SK-N-SH treated with all-trans-retinoic acid at 6 μM for 48 hours (cell line): ENCODE data around the gene OR2Z1.
"Not testable (repeated sequence)": the region's sequence is repeated elsewhere in the genome, so short reads cannot be mapped to it uniquely, and the experiment has no call there.

Experiments used
- ARNTL ChIP-seq: fragments of 450-650 bp; formaldehyde crosslinking; IDR thresholded peaks from 2 replicates; pipeline ENCODE4 v1.5.0; 2020; ENCODE audit warnings: low read depth, mild to moderate bottlenecking, moderate library complexity, borderline replicate concordance
- BACH2 ChIP-seq: fragments of 250-450 bp; sonication (Bioruptor Pico); IDR thresholded peaks from 2 replicates; pipeline ENCODE4 v1.9.0; 2021; ENCODE audit warnings: mild to moderate bottlenecking, borderline replicate concordance
- CREB5 ChIP-seq: fragments of 250-450 bp; sonication (Bioruptor Pico); IDR thresholded peaks from 2 replicates; pipeline ENCODE4 v1.5.1; 2020; ENCODE audit warnings: low read depth, mild to moderate bottlenecking, moderate library complexity
- ISL1 ChIP-seq: fragments of 250-450 bp; sonication (Bioruptor Pico); IDR thresholded peaks from 2 replicates; pipeline ENCODE4 v2.1.2; 2022; ENCODE audit warnings: mild to moderate bottlenecking, moderate library complexity
- PATZ1 ChIP-seq: fragments of 250-450 bp; sonication (Bioruptor Pico); IDR thresholded peaks from 2 replicates; pipeline ENCODE4 v1.8.0; 2020; ENCODE audit warnings: mild to moderate bottlenecking, moderate library complexity, borderline replicate concordance
- POU6F1 ChIP-seq: fragments of 250-450 bp; sonication (Bioruptor Pico); IDR thresholded peaks from 2 replicates; pipeline ENCODE4 v1.8.0; 2021; ENCODE audit warnings: low read depth, mild to moderate bottlenecking, moderate library complexity, borderline replicate concordance
- RARB ChIP-seq: fragments of 250-450 bp; sonication (Bioruptor Pico); IDR thresholded peaks from 2 replicates; pipeline ENCODE4 v1.8.0; 2021; ENCODE audit warnings: mild to moderate bottlenecking, moderate library complexity
- SNAI2 ChIP-seq: fragments of 250-450 bp; sonication (Bioruptor Pico); IDR thresholded peaks from 2 replicates; pipeline ENCODE4 v1.5.0; 2020; ENCODE audit warnings: mild to moderate bottlenecking, moderate library complexity
- ZNF8 ChIP-seq: fragments of 450-650 bp; formaldehyde crosslinking; IDR thresholded peaks from 2 replicates; pipeline ENCODE4 v1.5.0; 2020; ENCODE audit warnings: mild to moderate bottlenecking, moderate library complexity

- TF ChIP-seq CREB5 (CRISPR knock-in tag); POU6F1; PATZ1 (CRISPR knock-in tag); ISL1 (CRISPR knock-in tag); RARB (CRISPR knock-in tag); ARNTL; ZNF8 (CRISPR knock-in tag); BACH2; SNAI2 (CRISPR knock-in tag): not testable (repeated sequence)
Observed at GRCh38 chr19:8767257-8767656, 45.8 kb downstream of the OR2Z1 start.
